ENCODE data around the gene TPSD1.

DNA sequence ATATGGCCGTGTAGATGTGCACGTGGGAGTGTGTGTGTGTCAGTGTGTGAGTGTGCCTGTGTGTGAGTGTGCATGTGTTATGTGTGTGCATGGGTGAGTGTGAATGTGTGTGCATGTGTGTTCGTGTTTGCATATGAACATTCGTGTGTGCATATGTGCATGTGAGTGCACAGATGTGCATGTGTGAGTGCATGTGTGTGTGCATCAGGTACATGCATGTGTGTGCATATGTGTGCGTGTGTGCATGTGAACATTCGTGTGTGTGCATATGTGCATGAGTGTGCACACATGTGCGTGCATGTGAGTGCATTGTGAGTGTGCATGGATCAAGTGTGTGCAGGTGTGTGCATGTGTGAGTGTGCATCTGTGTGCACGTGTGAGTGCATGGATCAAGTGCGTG, 17.9 kb upstream of the TPSD1 start:
- TF ChIP-seq, protein P1, sequence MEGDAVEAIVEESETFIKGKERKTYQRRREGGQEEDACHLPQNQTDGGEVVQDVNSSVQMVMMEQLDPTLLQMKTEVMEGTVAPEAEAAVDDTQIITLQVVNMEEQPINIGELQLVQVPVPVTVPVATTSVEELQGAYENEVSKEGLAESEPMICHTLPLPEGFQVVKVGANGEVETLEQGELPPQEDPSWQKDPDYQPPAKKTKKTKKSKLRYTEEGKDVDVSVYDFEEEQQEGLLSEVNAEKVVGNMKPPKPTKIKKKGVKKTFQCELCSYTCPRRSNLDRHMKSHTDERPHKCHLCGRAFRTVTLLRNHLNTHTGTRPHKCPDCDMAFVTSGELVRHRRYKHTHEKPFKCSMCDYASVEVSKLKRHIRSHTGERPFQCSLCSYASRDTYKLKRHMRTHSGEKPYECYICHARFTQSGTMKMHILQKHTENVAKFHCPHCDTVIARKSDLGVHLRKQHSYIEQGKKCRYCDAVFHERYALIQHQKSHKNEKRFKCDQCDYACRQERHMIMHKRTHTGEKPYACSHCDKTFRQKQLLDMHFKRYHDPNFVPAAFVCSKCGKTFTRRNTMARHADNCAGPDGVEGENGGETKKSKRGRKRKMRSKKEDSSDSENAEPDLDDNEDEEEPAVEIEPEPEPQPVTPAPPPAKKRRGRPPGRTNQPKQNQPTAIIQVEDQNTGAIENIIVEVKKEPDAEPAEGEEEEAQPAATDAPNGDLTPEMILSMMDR (conservative IDR thresholded peaks at IDR 0.05), result no peak
- no peak for TF ChIP-seq EZH2 (IDR thresholded peaks at IDR 0.05; ENCODE audit: low read depth)
